ENCODE measurements around the gene BBOX1. TPM values are rescaled to one million over a fixed set of nuclear protein-coding genes. Genes with fewer than 3 reads are reported as not detected.

BBOX1 gene
- polyA plus RNA-seq, 1 experiment: 0.07 TPM

DNA sequence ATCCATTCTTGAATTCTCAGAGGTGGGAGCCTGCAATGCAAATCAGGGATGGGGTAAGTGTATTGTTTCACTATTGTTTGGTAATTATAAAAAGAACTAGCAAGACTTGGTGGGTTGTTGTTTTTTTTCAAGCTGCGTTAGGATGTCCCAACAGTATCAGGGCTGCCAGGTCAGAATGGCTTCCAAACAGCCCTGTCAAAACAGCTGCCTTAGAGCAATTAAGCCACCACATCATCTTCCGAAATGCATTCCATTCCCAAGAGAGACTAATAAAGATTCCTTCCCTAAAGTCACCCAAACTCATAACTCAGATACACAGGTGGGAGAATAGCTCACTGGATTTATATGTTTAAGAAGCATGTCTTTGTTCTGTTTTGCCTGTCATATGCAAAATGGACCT, 23.5 kb downstream of the BBOX1 start:
- CTCF ChIA-PET: no interaction called here
- no peak overlapping the region for H3K27ac ChIP-seq (ENCODE audit: low read depth, low read length)
- TF ChIP-seq, protein P1, sequence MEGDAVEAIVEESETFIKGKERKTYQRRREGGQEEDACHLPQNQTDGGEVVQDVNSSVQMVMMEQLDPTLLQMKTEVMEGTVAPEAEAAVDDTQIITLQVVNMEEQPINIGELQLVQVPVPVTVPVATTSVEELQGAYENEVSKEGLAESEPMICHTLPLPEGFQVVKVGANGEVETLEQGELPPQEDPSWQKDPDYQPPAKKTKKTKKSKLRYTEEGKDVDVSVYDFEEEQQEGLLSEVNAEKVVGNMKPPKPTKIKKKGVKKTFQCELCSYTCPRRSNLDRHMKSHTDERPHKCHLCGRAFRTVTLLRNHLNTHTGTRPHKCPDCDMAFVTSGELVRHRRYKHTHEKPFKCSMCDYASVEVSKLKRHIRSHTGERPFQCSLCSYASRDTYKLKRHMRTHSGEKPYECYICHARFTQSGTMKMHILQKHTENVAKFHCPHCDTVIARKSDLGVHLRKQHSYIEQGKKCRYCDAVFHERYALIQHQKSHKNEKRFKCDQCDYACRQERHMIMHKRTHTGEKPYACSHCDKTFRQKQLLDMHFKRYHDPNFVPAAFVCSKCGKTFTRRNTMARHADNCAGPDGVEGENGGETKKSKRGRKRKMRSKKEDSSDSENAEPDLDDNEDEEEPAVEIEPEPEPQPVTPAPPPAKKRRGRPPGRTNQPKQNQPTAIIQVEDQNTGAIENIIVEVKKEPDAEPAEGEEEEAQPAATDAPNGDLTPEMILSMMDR (IDR thresholded peaks at IDR 0.05; ENCODE audit: low read depth, low read length): no peak
- no peak for DNase-seq (ENCODE audit: low read depth, low spot score)
- H3K27me3 ChIP-seq (ENCODE audit: control insufficient read depth, insufficient read depth, low read length): no peaks in the 10 kb centered on the region
- POLR2A ChIA-PET: no interaction called here
- H3K4me3 ChIP-seq (ENCODE audit: low read depth, low read length): no peak overlapping the region
- H3K9me3 ChIP-seq (ENCODE audit: control insufficient read depth, insufficient read depth, low read length): no peaks in the 10 kb centered on the region

DNA sequence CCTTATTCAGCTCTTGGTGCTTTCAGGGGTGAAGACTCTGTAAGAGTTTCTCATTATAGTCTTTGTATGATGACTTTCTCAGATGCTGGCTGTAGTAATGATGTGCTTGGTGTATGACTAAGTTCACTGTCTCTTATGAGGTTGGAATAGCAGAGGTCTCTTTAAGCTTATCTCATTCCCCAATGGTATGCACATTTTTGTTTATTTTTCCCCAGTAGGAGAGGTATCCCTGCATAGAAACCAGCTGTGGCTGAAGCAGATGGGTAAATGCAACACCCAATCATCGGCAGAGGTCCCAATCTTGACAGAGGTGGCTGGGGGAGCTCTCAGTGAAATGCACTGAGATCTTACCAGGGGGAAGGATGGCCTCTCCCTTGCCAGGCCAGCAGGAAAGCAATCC, 34.6 kb downstream of the BBOX1 start:
- POLR2A ChIA-PET: interaction anchor here (0.6 to 1.7 kb wide), 5 partner anchors 10 to 1093 kb away, joined by 8 to 18 read pairs (median 10); partner anchors contain the start of gene FIBIN

DNA sequence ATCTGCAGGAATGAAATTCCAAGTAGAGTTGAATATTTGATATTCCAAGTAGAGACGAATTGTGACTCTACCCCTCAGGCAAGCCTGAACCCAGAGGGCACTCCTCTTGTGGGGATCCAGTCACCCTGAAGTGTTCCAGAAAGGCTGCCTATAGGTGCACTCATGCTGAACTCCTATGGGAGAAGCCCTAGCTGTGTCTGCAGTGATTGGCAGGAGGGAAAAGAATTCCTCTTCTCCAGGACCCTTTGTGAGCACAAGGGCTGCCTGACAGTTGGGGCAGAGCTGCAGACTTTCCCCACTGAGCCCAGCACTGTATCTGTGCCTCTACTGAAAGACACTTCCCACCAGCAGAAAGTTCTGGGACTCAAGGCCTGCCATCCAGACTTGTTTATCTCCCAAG, 35.0 kb downstream of the BBOX1 start:
- H3K4me3 ChIP-seq (ENCODE audit: low read depth, low read length): no peak overlapping the region
- no peaks in the 10 kb centered on the region for H3K9me3 ChIP-seq (ENCODE audit: control insufficient read depth, insufficient read depth, low read length)
- TF ChIP-seq, protein P1 (IDR thresholded peaks at IDR 0.05; ENCODE audit: low read depth, low read length): no peak
- DNase-seq (ENCODE audit: low read depth, low spot score): no peak
- no peaks in the 10 kb centered on the region for H3K27me3 ChIP-seq (ENCODE audit: control insufficient read depth, insufficient read depth, low read length)
- CTCF ChIA-PET: interaction anchor here (1.2 kb wide), 1 partner anchor 10 kb away, joined by 3 read pairs; no protein-coding TSS in a partner anchor
- POLR2A ChIA-PET: interaction anchor here (0.6 to 1.7 kb wide), 4 partner anchors 10 to 129 kb away, joined by 8 to 18 read pairs (median 11); partner anchors contain the start of gene FIBIN
- H3K27ac ChIP-seq (ENCODE audit: low read depth, low read length): peak overlapping the region; percentile 65

More for the DNA sequence above, 34.6 kb downstream of the BBOX1 start:
- Histone ChIP-seq H3K9me3 (ENCODE audit: control insufficient read depth, insufficient read depth, low read length) (no peaks in the 10 kb centered on the region), H3K4me3 (ENCODE audit: low read depth, low read length) (no peak overlapping the region), H3K27ac (ENCODE audit: low read depth, low read length) (no peak overlapping the region), H3K27me3 (ENCODE audit: control insufficient read depth, insufficient read depth, low read length) (no peaks in the 10 kb centered on the region)
- TF ChIP-seq, protein P1 (IDR thresholded peaks at IDR 0.05; ENCODE audit: low read depth, low read length): no peak
- CTCF ChIA-PET: no interaction called here
- peak; percentile 77 for DNase-seq (ENCODE audit: low read depth, low spot score)

DNA sequence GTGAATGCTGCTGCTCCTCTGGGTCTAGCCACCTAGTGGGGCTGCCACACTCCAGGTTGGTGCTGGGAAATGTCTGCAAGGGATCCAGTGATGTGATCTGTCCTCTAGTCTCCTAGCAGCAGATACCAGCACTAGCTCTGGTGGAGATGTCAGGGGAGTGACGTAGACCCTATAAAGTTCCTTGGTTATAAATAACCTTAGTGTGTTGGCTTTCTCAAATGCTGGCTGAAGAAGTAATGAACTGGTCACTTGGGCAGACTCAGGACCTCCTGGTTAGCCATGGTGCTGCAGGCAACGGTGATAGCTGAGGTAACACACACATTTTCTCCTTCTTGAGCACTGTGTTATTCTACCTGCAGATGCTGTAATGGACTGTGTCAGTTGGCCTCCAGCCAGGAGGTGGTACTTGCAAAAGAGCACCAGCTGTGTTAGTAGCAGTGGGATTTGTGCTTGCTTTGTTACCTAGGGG, 35.5 kb downstream of the BBOX1 start:
- no peaks in the 10 kb centered on the region for H3K27me3 ChIP-seq (ENCODE audit: control insufficient read depth, insufficient read depth, low read length)
- ChIA-PET POLR2A (interaction anchor here (1.0 to 1.7 kb wide), 3 partner anchors 9 to 129 kb away, joined by 8 to 18 read pairs (median 12); partner anchors contain the start of gene FIBIN), CTCF (interaction anchor here (1.2 kb wide), 1 partner anchor 9 kb away, joined by 3 read pairs; no protein-coding TSS in a partner anchor)
- H3K9me3 ChIP-seq (ENCODE audit: control insufficient read depth, insufficient read depth, low read length): no peaks in the 10 kb centered on the region
- no peak overlapping the region for H3K4me3 ChIP-seq (ENCODE audit: low read depth, low read length)
- DNase-seq (ENCODE audit: low read depth, low spot score): no peak
- H3K27ac ChIP-seq (ENCODE audit: low read depth, low read length): no peak overlapping the region
- TF ChIP-seq, protein P1 (IDR thresholded peaks at IDR 0.05; ENCODE audit: low read depth, low read length): no peak

DNA sequence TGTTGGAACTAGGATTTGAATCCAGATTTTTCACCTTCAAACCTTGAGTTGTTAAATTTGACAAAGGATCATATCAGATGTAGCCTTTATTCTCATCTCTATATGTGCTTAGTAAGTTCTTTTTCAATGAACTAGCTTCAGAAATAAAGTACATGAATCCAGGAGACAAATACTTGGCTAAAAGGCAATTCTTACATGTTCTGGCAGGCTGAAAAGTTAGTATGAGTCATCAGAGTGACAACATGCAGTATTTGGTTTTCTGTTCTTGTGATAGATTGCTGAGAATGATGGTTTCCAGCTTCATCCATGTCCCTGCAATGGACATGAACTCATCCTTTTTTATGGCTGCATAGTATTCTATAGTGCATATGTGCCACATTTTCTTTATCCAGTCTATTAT, 40.4 kb downstream of the BBOX1 start:
- no peaks in the 10 kb centered on the region for H3K27me3 ChIP-seq (ENCODE audit: control insufficient read depth, insufficient read depth, low read length)
- TF ChIP-seq, protein P1 (IDR thresholded peaks at IDR 0.05; ENCODE audit: low read depth, low read length): no peak
- no peaks in the 10 kb centered on the region for H3K9me3 ChIP-seq (ENCODE audit: control insufficient read depth, insufficient read depth, low read length)
- no peak overlapping the region for H3K4me3 ChIP-seq (ENCODE audit: low read depth, low read length)
- CTCF ChIA-PET: no interaction called here
- DNase-seq (ENCODE audit: low read depth, low spot score): no peak
- H3K27ac ChIP-seq (ENCODE audit: low read depth, low read length): no peak overlapping the region
- POLR2A ChIA-PET: no interaction called here

Measured in AG04450 (cell line).